HG02763 (cell line): ENCODE measurements around the gene MUS81.
"Not testable (repeated sequence)": the region's sequence is repeated elsewhere in the genome, so short reads cannot be mapped to it uniquely, and the experiment has no call there.

Source experiments
- ATAC-seq: cut with Tn5 transposase; IDR thresholded peaks from one replicate; pipeline ENCODE4 v1.9.1; 2021; ENCODE audit warnings: mild to moderate bottlenecking, moderate library complexity; ENCODE audit not compliant: unreplicated experiment

MUS81 gene

GRCh38 chr11:65891219-65892136, 31.2 kb downstream of the MUS81 start:
- no peak for ATAC-seq

DNA sequence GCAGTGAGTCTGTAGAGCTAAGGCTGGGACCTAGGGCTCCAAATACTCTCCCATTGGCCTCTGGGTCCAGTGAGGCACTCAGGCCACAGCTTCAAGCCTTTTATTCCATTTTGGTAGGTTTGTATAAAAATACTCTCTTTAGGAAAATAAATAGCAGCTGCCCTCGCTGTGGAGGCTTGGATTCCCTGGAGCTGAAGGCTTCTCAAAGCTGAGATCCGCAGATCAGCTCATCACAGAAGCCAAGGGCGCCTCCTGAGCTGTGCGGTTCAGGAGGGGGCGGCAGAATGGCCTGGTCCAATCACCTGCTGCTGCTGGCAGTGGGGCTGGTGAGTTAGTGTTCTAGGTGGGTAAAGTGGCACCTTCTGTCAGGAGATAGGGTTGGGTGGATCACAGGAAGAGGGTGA, 31.9 kb downstream of the MUS81 start:
- not testable (repeated sequence) for ATAC-seq

- ATAC-seq = no peak
Measured at GRCh38 chr11:65892661-65893317, 32.6 kb downstream of the MUS81 start.

GRCh38 chr11:65894034-65894591, 33.9 kb downstream of the MUS81 start:
- ATAC-seq = no peak

- no peak for ATAC-seq
Measured at GRCh38 chr11:65895482-65895981, 35.3 kb downstream of the MUS81 start.

DNA sequence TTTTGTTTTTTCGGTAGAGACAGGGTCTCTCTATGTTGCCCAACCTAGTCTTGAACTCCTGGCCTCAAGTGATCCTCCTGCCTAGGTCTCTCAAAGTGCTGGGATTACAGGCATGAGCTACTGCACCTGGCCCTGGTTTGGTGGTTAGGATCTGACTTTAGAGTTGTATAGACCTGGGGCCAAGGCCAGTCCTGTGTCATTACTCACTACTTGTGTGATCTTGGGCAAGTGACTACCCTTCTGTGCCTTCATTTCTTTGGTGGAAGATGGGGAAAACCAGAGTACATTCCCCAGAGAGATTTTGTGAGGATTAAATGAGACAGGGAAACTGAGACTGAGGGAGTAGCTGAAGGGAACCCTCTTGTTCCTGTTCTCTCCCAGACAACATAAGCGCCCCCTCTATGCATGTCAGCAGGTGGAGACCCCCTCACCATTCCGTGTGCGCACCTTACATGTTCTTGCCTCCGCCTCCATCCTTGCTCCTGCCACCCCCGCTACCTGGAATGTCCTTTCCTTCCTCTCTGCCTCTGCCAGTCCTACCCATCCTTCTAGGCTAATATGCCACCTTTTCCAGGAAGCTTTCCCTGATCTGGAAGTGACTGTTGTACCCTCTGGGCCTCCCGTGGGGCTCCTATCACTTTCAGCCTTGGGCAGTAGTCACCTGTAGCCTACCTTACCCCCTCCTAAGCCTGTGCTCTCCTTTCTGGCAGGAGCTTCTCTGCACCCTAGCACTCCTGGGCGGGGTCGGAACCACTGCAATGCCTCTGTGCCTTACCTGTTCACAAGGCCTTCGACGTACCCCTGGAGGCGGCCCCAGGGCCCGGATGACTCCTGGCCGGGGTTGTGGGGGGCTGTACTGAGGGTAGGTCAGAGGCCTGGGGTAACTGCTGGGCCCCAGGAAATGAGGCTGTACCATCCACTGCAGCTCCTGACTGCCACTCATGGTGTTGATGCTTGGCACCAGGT, 36.1 kb downstream of the MUS81 start:
- ATAC-seq = no peak

GRCh38 chr11:65897020-65897471, 36.8 kb downstream of the MUS81 start:
- ATAC-seq = no peak

- ATAC-seq = no peak
Measured at GRCh38 chr11:65898656-65899355, 38.6 kb downstream of the MUS81 start.

- no peak for ATAC-seq
Measured at GRCh38 chr11:65899356-65900124, 39.3 kb downstream of the MUS81 start.

DNA sequence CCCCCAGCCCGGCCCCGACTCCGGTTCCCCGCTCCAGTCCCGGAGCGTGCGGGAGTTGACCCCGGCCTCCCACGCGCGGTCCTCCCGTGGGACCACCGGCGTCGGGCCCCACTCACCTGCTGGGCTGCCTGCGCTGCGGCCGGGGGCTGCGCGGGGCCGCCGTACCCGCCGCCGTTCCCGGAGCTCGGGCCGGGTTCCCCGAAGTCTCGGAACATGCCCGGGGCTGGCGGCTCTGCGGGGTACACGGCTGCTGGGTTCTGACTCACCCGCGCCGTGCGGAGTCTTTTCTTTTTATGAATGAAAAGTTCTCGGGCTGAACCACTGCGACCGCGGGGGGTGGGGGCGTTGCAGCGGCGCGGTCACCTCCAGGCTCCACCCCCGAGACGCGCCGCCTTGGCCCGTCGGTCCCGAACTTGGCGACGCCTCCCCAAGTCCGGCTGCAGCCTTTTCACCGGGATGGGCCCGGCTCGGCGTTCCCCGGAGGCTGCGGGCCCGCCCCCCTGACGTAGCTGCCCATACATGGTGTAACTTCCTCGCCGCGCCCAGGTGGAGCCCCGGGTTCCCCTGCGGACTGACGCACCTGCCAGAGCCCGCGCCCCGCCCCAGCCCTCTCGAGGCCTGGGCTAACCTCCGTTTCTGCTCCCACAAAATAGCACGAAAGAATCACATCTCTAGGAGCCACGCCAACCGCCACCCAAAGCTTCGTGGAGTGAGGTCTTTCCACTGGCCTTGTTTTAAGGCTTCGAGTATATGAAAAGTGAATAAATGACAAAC, 40.1 kb downstream of the MUS81 start, which contains the start of gene FOSL1:
Gene FOSL1, minus strand, starts transcription at position 264 of the 774 bp plus-strand sequence. Its CDS starts 49 bp downstream, at position 215.
- peak; percentile 79 for ATAC-seq

DNA sequence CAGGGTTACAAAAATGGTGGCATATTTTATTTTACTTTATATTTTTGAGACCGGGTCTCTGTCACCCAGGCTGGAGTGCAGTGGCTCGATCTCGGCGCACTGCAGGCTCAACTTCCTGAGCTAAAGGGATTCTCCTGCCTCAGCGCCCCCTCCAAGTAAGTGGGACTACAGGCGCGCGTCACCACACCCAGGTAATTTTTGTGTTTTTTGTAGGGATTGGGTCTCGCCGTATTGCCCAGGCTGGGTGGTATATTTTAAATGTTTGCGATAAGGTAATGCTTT, 40.6 kb downstream of the MUS81 start:
- ATAC-seq = no peak

GRCh38 chr11:65903068-65903481, 42.8 kb downstream of the MUS81 start:
- ATAC-seq = no peak

GRCh38 chr11:65903715-65904114, 43.5 kb downstream of the MUS81 start:
- ATAC-seq = no peak

GRCh38 chr11:65906602-65907001, 46.4 kb downstream of the MUS81 start:
- ATAC-seq = no peak

GRCh38 chr11:65907878-65908277, 47.6 kb downstream of the MUS81 start:
- ATAC-seq = no peak

DNA sequence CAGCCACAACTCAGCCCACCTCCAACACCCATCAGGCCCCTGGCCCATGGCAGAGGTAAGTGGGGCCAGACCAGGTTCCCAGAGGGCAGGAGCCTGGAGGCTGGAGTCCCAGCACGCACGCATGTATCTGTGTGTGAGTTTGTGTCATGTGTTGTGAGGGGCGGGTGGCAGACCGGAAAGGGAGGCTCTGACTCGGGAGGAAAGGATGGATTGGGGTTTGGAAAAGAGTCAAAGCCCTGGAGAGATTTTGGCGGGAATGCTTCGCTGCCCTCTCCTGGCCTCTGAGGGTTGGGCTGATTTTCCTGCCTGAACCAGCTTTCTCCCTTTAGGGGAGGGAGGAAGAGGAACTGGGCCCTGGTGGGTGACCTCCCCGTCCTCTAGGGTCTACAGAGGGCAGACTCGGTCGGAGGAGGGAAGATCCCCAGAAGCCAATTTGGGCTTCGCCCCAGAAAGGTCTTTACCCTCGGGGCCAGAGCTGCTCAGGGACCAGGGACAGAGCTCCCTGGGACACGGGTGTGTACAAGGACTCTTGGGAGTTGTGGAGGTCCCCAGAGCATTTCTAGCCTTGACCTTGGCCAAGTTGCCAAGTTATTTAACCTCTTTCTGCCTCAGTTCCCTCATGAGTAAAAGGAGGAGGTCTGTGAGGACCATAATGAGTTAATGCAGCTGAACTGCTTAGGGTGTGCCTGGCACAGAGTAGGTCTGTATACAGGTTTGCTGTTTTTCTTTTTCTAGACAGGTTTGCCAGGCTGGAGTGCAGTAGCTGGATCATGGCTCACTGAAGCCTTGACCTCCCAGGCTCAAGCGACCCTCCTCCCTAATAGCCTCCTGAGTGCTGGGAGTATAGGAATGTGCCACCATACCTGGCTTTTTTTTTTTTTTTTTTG, 51.7 kb downstream of the MUS81 start:
- ATAC-seq = no peak

DNA sequence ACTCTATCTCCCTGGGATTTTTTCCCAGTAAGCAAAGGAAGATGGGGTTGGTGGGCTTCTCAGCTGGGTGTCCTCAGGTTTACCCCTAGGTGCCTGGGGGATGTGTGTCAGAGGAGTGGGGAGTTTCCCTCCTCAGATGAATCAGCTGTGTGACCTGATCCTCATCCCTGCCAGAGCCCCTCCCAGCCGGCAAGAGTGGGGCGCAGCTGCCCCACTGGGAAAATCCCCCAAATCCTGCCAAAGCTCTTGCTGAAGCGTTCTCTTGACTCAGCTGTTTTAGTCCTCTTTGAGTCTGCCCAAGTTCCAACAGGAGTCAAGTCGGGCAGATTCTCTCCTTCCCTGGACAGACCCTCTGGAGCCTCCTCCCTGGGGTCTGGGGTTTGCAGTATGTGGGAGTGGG, 52.6 kb downstream of the MUS81 start:
- no peak for ATAC-seq
